WTC11 (cell line): ENCODE results near the gene PCGF1. TPM values are rescaled to one million over a fixed set of nuclear protein-coding genes. Genes with fewer than 3 reads are reported as not detected.

ENCODE experiments used
- ATAC-seq: fragments of 200-7000 bp; cut with Tn5 transposase; 2 replicates; pipeline ENCODE4 v1.10.0; 2021; ENCODE audit warnings: mild to moderate bottlenecking, moderate library complexity
- CTCF ChIA-PET: fragments of 300-600 bp; sonication (Branson Sonifier 250); formaldehyde crosslinking; loops from one replicate; lab custom pipeline; 2021; ENCODE audit warnings: antibody characterized with exemption; lab: Charles Lee
- POLR2A ChIA-PET: fragments of 350-600 bp; sonication (Branson Sonifier 250); formaldehyde crosslinking; loops from one replicate; lab custom pipeline; 2021; ENCODE audit warnings: antibody characterized with exemption; lab: Charles Lee
- DNase-seq: peaks from one replicate; pipeline ENCODE4 v3.0.0; 2021; ENCODE audit warnings: low spot score
- H3K27ac Mint-ChIP-seq: 2 replicates; pipeline ENCODE4 v1.8.0; 2021; ENCODE audit warnings: mixed read lengths
- H3K27me3 Mint-ChIP-seq: 2 replicates; pipeline ENCODE4 v1.8.0; 2021; ENCODE audit warnings: low read depth, mild to moderate bottlenecking, moderate library complexity, mixed read lengths
- H3K36me3 Mint-ChIP-seq: 2 replicates; pipeline ENCODE4 v1.8.0; 2021; ENCODE audit warnings: mixed read lengths
- H3K4me1 Mint-ChIP-seq: 2 replicates; pipeline ENCODE4 v1.8.0; 2022; ENCODE audit warnings: mixed read lengths
- H3K4me3 Mint-ChIP-seq: 2 replicates; pipeline ENCODE4 v1.8.0; 2021; ENCODE audit warnings: mild to moderate bottlenecking, moderate library complexity, mixed read lengths
- H3K9me3 Mint-ChIP-seq: 2 replicates; pipeline ENCODE4 v1.8.0; 2021; ENCODE audit warnings: mixed read lengths
- ESRRA ChIP-seq: sonication (generic); formaldehyde crosslinking; IDR thresholded peaks from 2 replicates; pipeline ENCODE4 v1.8.1; 2022; ENCODE audit warnings: mild to moderate bottlenecking, missing genetic modification reagents, borderline replicate concordance
- HMGA2 ChIP-seq: fragments of 250-450 bp; sonication (Bioruptor Pico); IDR thresholded peaks from 2 replicates; pipeline ENCODE4 v1.4.0; 2021; ENCODE audit warnings: mild to moderate bottlenecking, moderate library complexity
- JUN ChIP-seq: sonication (generic); formaldehyde crosslinking; IDR thresholded peaks from 2 replicates; pipeline ENCODE4 v1.8.0; 2023; ENCODE audit warnings: mild to moderate bottlenecking, missing genetic modification reagents
- MXD4 ChIP-seq: fragments of 250-450 bp; sonication (Bioruptor Pico); IDR thresholded peaks from 2 replicates; pipeline ENCODE4 v1.8.0; 2021; ENCODE audit warnings: mild to moderate bottlenecking, moderate library complexity, borderline replicate concordance
- NFATC4 ChIP-seq: fragments of 250-450 bp; sonication (Bioruptor Pico); IDR thresholded peaks from 2 replicates; pipeline ENCODE4 v1.9.0; 2021; ENCODE audit warnings: mild to moderate bottlenecking
- NR2C2 ChIP-seq: sonication (generic); formaldehyde crosslinking; IDR thresholded peaks from 2 replicates; pipeline ENCODE4 v1.8.0; 2022; ENCODE audit warnings: mild to moderate bottlenecking, missing genetic modification reagents
- TEAD4 ChIP-seq: sonication (generic); formaldehyde crosslinking; IDR thresholded peaks from 2 replicates; pipeline ENCODE4 v1.8.0; 2022; ENCODE audit warnings: mild to moderate bottlenecking, missing genetic modification reagents
- TP53 ChIP-seq: sonication (generic); formaldehyde crosslinking; IDR thresholded peaks from 2 replicates; pipeline ENCODE4 v1.8.1; 2023; ENCODE audit warnings: mild to moderate bottlenecking, missing genetic modification reagents
- ZBTB21 ChIP-seq: sonication (generic); formaldehyde crosslinking; IDR thresholded peaks from 2 replicates; pipeline ENCODE4 v1.8.1; 2023; ENCODE audit warnings: mild to moderate bottlenecking, missing genetic modification reagents, borderline replicate concordance
- ZNF121 ChIP-seq: sonication (generic); formaldehyde crosslinking; IDR thresholded peaks from 2 replicates; pipeline ENCODE4 v1.8.0; 2023; ENCODE audit warnings: missing genetic modification reagents
- ZNF416 ChIP-seq: fragments of 250-450 bp; sonication (Bioruptor Pico); IDR thresholded peaks from 2 replicates; pipeline ENCODE4 v1.9.0; 2021; ENCODE audit warnings: mild to moderate bottlenecking, inconsistent platforms
- ZNF423 ChIP-seq: fragments of 250-450 bp; sonication (Bioruptor Pico); IDR thresholded peaks from 2 replicates; pipeline ENCODE4 v2.1.2; 2022; ENCODE audit warnings: mild to moderate bottlenecking, moderate library complexity
- ZNF671 ChIP-seq: fragments of 250-450 bp; sonication (Bioruptor Pico); IDR thresholded peaks from 2 replicates; pipeline ENCODE4 v1.8.0; 2021; ENCODE audit warnings: mild to moderate bottlenecking
- total RNA-seq: library from RNA; stranded (reverse); gene quantifications from 3 replicates; pipeline ENCODE4 v1.2.3, GENCODE V29; 2021
- TF ChIP-seq, protein P1 (sequence below): sonication (generic); formaldehyde crosslinking; IDR thresholded peaks from 2 replicates; pipeline ENCODE4 v1.8.0; 2022; ENCODE audit warnings: missing genetic modification reagents
- TF ChIP-seq, protein P2 (sequence below): sonication (generic); formaldehyde crosslinking; IDR thresholded peaks from 2 replicates; pipeline ENCODE4 v1.8.1; 2022; ENCODE audit warnings: mild to moderate bottlenecking, missing genetic modification reagents, moderate library complexity, borderline replicate concordance
- TF ChIP-seq, protein P3 (sequence below): sonication (generic); formaldehyde crosslinking; IDR thresholded peaks from 2 replicates; pipeline ENCODE4 v1.8.0; 2023; ENCODE audit warnings: mild to moderate bottlenecking, missing genetic modification reagents
- TF ChIP-seq, protein P4 (sequence below): sonication (generic); formaldehyde crosslinking; IDR thresholded peaks from 2 replicates; pipeline ENCODE4 v1.8.1; 2022; ENCODE audit warnings: low read depth, missing genetic modification reagents, borderline replicate concordance
- TF ChIP-seq, protein P5 (sequence below): sonication (generic); formaldehyde crosslinking; conservative IDR thresholded peaks from 2 replicates; pipeline ENCODE4 v1.8.1; 2023; ENCODE audit warnings: mild to moderate bottlenecking, low read depth, missing genetic modification reagents, moderate library complexity
- TF ChIP-seq, protein P6 (sequence below): sonication (generic); formaldehyde crosslinking; IDR thresholded peaks from 2 replicates; pipeline ENCODE4 v1.8.1; 2023; ENCODE audit warnings: mild to moderate bottlenecking, missing genetic modification reagents
- TF ChIP-seq, protein P7 (sequence below): sonication (generic); formaldehyde crosslinking; IDR thresholded peaks from 2 replicates; pipeline ENCODE4 v1.8.0; 2022; ENCODE audit warnings: mild to moderate bottlenecking, missing genetic modification reagents

PCGF1 gene
- total RNA-seq, 1 experiment from 2014 or later: 15.7 TPM

DNA sequence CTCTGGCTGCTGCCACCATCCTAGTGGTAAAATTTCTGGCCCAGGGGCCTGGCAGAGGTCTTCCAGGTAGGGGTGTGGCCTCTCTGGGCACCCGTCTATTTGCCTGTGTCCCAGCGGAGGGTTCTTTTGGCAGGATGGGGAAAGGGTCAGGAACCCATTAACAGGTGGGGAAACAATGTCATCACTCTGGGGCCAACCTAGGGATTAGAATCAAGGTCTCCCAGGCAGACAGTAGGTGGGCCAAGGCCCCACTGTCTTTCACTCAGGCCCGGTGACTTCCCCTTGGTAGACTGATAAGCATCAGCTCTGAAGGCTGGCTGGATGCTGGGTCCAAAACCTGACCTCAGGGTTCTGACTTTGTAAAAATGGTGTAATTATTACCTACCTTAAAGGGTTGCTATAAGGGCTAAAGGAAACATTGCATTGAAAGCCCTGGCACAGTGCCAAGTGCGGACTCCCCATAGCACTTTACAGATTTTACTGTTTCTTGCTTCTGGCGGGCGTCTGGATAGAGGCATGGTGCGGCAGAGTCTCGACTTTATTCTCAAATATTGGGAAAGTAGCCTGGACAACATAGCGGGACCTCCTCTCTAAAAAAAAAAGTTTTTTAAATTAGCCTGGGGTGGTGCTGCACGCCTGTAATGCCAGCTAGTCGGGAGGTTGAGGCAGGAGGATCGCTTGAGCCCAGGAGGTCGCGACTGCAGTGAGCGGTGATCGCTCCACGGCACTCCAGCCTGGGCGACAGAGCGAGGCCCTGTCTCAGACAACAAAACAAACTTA, 10.3 kb downstream of the PCGF1 start (continued):
- TF ChIP-seq, protein P1, sequence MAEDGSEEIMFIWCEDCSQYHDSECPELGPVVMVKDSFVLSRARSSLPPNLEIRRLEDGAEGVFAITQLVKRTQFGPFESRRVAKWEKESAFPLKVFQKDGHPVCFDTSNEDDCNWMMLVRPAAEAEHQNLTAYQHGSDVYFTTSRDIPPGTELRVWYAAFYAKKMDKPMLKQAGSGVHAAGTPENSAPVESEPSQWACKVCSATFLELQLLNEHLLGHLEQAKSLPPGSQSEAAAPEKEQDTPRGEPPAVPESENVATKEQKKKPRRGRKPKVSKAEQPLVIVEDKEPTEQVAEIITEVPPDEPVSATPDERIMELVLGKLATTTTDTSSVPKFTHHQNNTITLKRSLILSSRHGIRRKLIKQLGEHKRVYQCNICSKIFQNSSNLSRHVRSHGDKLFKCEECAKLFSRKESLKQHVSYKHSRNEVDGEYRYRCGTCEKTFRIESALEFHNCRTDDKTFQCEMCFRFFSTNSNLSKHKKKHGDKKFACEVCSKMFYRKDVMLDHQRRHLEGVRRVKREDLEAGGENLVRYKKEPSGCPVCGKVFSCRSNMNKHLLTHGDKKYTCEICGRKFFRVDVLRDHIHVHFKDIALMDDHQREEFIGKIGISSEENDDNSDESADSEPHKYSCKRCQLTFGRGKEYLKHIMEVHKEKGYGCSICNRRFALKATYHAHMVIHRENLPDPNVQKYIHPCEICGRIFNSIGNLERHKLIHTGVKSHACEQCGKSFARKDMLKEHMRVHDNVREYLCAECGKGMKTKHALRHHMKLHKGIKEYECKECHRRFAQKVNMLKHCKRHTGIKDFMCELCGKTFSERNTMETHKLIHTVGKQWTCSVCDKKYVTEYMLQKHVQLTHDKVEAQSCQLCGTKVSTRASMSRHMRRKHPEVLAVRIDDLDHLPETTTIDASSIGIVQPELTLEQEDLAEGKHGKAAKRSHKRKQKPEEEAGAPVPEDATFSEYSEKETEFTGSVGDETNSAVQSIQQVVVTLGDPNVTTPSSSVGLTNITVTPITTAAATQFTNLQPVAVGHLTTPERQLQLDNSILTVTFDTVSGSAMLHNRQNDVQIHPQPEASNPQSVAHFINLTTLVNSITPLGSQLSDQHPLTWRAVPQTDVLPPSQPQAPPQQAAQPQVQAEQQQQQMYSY (CRISPR knock-in tag): no peak
- TF ChIP-seq ZNF423 (CRISPR knock-in tag) (no peak), NR2C2 (CRISPR knock-in tag) (no peak), TP53 (CRISPR knock-in tag) (no peak), ZNF671 (CRISPR knock-in tag) (no peak), MXD4 (CRISPR knock-in tag) (no peak), NFATC4 (CRISPR knock-in tag) (no peak)
- TF ChIP-seq, protein P2, sequence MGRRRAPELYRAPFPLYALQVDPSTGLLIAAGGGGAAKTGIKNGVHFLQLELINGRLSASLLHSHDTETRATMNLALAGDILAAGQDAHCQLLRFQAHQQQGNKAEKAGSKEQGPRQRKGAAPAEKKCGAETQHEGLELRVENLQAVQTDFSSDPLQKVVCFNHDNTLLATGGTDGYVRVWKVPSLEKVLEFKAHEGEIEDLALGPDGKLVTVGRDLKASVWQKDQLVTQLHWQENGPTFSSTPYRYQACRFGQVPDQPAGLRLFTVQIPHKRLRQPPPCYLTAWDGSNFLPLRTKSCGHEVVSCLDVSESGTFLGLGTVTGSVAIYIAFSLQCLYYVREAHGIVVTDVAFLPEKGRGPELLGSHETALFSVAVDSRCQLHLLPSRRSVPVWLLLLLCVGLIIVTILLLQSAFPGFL (CRISPR knock-in tag): no peak

DNA sequence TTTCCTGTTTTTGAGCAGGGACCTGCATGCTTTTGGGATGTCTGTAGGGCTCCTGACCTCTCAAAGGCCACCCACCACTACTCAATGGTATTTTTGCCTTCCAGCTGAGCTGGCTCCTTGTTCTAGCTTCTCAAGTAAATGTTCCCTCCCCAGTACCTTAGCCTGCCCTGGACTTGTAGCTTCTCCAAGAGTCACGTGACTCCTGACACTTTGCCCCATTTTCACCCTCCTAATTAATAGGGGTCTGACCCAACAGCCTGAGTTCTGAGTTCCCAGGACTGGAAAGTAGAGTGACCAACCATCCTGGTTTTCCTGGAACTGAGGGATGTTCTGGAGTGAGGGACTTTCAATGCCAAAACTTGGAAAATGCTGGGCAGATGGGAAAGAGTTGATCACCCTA, 12.1 kb downstream of the PCGF1 start:
- ChIA-PET POLR2A (no interaction called here), CTCF (no interaction called here)
- H3K36me3 Mint-ChIP-seq: peaks cover 34% of the 10 kb centered on the region
- H3K27me3 Mint-ChIP-seq: peaks cover 63% of the 10 kb centered on the region
- no peaks in the 10 kb centered on the region for H3K9me3 Mint-ChIP-seq
- no peak for ATAC-seq
- peaks cover 23% of the 10 kb centered on the region for H3K4me1 Mint-ChIP-seq
- H3K4me3 Mint-ChIP-seq: no peak overlapping the region
- H3K27ac Mint-ChIP-seq: no peak overlapping the region
- DNase-seq: no peak
- TF ChIP-seq, protein P3, sequence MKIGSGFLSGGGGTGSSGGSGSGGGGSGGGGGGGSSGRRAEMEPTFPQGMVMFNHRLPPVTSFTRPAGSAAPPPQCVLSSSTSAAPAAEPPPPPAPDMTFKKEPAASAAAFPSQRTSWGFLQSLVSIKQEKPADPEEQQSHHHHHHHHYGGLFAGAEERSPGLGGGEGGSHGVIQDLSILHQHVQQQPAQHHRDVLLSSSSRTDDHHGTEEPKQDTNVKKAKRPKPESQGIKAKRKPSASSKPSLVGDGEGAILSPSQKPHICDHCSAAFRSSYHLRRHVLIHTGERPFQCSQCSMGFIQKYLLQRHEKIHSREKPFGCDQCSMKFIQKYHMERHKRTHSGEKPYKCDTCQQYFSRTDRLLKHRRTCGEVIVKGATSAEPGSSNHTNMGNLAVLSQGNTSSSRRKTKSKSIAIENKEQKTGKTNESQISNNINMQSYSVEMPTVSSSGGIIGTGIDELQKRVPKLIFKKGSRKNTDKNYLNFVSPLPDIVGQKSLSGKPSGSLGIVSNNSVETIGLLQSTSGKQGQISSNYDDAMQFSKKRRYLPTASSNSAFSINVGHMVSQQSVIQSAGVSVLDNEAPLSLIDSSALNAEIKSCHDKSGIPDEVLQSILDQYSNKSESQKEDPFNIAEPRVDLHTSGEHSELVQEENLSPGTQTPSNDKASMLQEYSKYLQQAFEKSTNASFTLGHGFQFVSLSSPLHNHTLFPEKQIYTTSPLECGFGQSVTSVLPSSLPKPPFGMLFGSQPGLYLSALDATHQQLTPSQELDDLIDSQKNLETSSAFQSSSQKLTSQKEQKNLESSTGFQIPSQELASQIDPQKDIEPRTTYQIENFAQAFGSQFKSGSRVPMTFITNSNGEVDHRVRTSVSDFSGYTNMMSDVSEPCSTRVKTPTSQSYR (CRISPR knock-in tag): no peak
- TF ChIP-seq JUN (CRISPR knock-in tag): no peak
- no peak for TF ChIP-seq HMGA2
- no peak for TF ChIP-seq ESRRA
- TF ChIP-seq, protein P4, sequence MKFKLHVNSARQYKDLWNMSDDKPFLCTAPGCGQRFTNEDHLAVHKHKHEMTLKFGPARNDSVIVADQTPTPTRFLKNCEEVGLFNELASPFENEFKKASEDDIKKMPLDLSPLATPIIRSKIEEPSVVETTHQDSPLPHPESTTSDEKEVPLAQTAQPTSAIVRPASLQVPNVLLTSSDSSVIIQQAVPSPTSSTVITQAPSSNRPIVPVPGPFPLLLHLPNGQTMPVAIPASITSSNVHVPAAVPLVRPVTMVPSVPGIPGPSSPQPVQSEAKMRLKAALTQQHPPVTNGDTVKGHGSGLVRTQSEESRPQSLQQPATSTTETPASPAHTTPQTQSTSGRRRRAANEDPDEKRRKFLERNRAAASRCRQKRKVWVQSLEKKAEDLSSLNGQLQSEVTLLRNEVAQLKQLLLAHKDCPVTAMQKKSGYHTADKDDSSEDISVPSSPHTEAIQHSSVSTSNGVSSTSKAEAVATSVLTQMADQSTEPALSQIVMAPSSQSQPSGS (CRISPR knock-in tag): no peak
- TF ChIP-seq ZBTB21: no peak
- TF ChIP-seq, protein P5, sequence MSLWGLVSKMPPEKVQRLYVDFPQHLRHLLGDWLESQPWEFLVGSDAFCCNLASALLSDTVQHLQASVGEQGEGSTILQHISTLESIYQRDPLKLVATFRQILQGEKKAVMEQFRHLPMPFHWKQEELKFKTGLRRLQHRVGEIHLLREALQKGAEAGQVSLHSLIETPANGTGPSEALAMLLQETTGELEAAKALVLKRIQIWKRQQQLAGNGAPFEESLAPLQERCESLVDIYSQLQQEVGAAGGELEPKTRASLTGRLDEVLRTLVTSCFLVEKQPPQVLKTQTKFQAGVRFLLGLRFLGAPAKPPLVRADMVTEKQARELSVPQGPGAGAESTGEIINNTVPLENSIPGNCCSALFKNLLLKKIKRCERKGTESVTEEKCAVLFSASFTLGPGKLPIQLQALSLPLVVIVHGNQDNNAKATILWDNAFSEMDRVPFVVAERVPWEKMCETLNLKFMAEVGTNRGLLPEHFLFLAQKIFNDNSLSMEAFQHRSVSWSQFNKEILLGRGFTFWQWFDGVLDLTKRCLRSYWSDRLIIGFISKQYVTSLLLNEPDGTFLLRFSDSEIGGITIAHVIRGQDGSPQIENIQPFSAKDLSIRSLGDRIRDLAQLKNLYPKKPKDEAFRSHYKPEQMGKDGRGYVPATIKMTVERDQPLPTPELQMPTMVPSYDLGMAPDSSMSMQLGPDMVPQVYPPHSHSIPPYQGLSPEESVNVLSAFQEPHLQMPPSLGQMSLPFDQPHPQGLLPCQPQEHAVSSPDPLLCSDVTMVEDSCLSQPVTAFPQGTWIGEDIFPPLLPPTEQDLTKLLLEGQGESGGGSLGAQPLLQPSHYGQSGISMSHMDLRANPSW (CRISPR knock-in tag): no peak
- no peak for TF ChIP-seq ZNF416 (CRISPR knock-in tag)
- TF ChIP-seq NR2C2 (CRISPR knock-in tag): no peak
- TF ChIP-seq TEAD4 (CRISPR knock-in tag): no peak
- no peak for TF ChIP-seq ZNF121 (CRISPR knock-in tag)
- TF ChIP-seq, protein P6, sequence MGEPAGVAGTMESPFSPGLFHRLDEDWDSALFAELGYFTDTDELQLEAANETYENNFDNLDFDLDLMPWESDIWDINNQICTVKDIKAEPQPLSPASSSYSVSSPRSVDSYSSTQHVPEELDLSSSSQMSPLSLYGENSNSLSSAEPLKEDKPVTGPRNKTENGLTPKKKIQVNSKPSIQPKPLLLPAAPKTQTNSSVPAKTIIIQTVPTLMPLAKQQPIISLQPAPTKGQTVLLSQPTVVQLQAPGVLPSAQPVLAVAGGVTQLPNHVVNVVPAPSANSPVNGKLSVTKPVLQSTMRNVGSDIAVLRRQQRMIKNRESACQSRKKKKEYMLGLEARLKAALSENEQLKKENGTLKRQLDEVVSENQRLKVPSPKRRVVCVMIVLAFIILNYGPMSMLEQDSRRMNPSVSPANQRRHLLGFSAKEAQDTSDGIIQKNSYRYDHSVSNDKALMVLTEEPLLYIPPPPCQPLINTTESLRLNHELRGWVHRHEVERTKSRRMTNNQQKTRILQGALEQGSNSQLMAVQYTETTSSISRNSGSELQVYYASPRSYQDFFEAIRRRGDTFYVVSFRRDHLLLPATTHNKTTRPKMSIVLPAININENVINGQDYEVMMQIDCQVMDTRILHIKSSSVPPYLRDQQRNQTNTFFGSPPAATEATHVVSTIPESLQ: no peak
- TF ChIP-seq, protein P2 (CRISPR knock-in tag): no peak
- TF ChIP-seq, protein P7, sequence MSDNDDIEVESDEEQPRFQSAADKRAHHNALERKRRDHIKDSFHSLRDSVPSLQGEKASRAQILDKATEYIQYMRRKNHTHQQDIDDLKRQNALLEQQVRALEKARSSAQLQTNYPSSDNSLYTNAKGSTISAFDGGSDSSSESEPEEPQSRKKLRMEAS (CRISPR knock-in tag): no peak
